ENCODE measurements around the gene RAD1.

- TF ChIP-seq EZH2 (IDR thresholded peaks at IDR 0.05; ENCODE audit: low read length) (no peak), CTCF (optimal IDR thresholded peaks at IDR 0.05 in 1 of 3, IDR thresholded peaks at IDR 0.05 in 1 of 3, conservative IDR thresholded peaks at IDR 0.05 in 1 of 3; ENCODE audit: extremely low read depth in 1 of 3, insufficient read depth in 2 of 3, low read length in 3 of 3) (no peak)
Measured at GRCh38 chr5:34944044-34944443, 28.7 kb upstream of the RAD1 start.

Data from keratinocyte (primary cell).